ENCODE data around the gene BTBD6. TPM values are rescaled to one million over a fixed set of nuclear protein-coding genes. Genes with fewer than 3 reads are reported as not detected.

BTBD6 gene
- total and polyA plus RNA-seq, 2 of the 8 experiments (the other 6 are each of a cell fraction or from before 2014, with no cell fraction given), result 10.1 to 10.2 TPM

GRCh38 chr14:105249182-105250007 is 1.1 kb downstream of the BTBD6 start (continued):
- TF ChIP-seq CHD7 (IDR thresholded peaks at IDR 0.05; ENCODE audit: insufficient replicate concordance, low read length) (no peak), CREB1 (IDR thresholded peaks at IDR 0.05) (no peak), HDAC2 (IDR thresholded peaks at IDR 0.05; ENCODE audit: borderline replicate concordance in 1 of 2, low read depth in 2 of 2, low read length in 2 of 2) (no peak), BACH1 (IDR thresholded peaks at IDR 0.05; ENCODE audit: low read length) (peak; percentile 23; the same call in 1 of the 2 replicates), NANOG (IDR thresholded peaks at IDR 0.05; ENCODE audit: insufficient read depth, low read depth, low read length, poor library complexity, severe bottlenecking) (no peak), SP1 (IDR thresholded peaks at IDR 0.05; ENCODE audit: low read depth, low read length) (no peak), ASH2L (IDR thresholded peaks at IDR 0.05; ENCODE audit: low read length) (no peak)

All from H1 (cell line).